Liver (tissue), 9 donors: ENCODE results near the gene SIRT1. TPM values are rescaled to one million over a fixed set of nuclear protein-coding genes. Genes with fewer than 3 reads are reported as not detected.

Experiments used
- DNase-seq: peaks from one replicate; pipeline ENCODE4 v3.0.0-alpha.2; 2017; ENCODE audit warnings: low spot score
- H3K27ac ChIP-seq, 2 donors: one replicate each; pipeline ENCODE4 v1.7.0; 2013; ENCODE audit warnings: inconsistent platforms in 2 of 2, low read length in 2 of 2, control low read depth in 1 of 2, low read depth in 1 of 2, mild to moderate bottlenecking in 1 of 2
- H3K27me3 ChIP-seq, 4 donors: one replicate each; pipeline versions ENCODE4 v1.6.1 to v1.7.0; 2013; ENCODE audit warnings: low read length in 3 of 4, inconsistent platforms in 1 of 4, mild to moderate bottlenecking in 1 of 4, moderate library complexity in 1 of 4; ENCODE audit not compliant: control insufficient read depth in 4 of 4, insufficient read depth in 4 of 4
- H3K36me3 ChIP-seq, 4 donors: one replicate each; pipeline versions ENCODE4 v1.6.1 to v1.7.0; 2013; ENCODE audit warnings: low read length in 3 of 4, mild to moderate bottlenecking in 3 of 4, low read depth in 1 of 4, moderate library complexity in 1 of 4; ENCODE audit not compliant: control insufficient read depth in 4 of 4, insufficient read depth in 3 of 4
- H3K4me1 ChIP-seq, 4 donors: one replicate each; pipeline versions ENCODE4 v1.6.1 to v1.7.0; 2013; ENCODE audit warnings: low read length in 3 of 4, mild to moderate bottlenecking in 3 of 4, moderate library complexity in 1 of 4; ENCODE audit not compliant: control insufficient read depth in 4 of 4, insufficient read depth in 4 of 4
- H3K4me3 ChIP-seq, 3 donors: one replicate each; pipeline versions ENCODE4 v1.6.1 to v1.7.0; 2013; ENCODE audit warnings: low read length in 3 of 3, control low read depth in 1 of 3, low read depth in 1 of 3, mild to moderate bottlenecking in 1 of 3
- H3K9ac ChIP-seq, 2 donors: one replicate each; pipeline ENCODE4 v1.7.0; 2013; ENCODE audit warnings: low read length in 2 of 2, mild to moderate bottlenecking in 2 of 2, moderate library complexity in 2 of 2, control low read depth in 1 of 2, low read depth in 1 of 2
- H3K9me3 ChIP-seq, 4 donors: one replicate each; pipeline versions ENCODE4 v1.6.1 to v1.7.0; 2013; ENCODE audit warnings: low read length in 3 of 4; ENCODE audit not compliant: control insufficient read depth in 4 of 4
- EGR1 ChIP-seq, 2 donors: IDR thresholded peaks; 2 replicates each; pipeline ENCODE4 v1.6.1; 2016 to 2018; ENCODE audit warnings: antibody characterized with exemption in 2 of 2, low read depth in 2 of 2
- FOXA1 ChIP-seq: IDR thresholded peaks from 2 replicates; pipeline ENCODE4 v1.6.1; 2016; ENCODE audit warnings: antibody characterized with exemption
- FOXA2 ChIP-seq: IDR thresholded peaks from 2 replicates; pipeline ENCODE4 v1.6.1; 2016; ENCODE audit warnings: antibody characterized with exemption
- GABPA ChIP-seq, 2 donors: IDR thresholded peaks in 1 of 2; conservative IDR thresholded peaks in 1 of 2; 2 replicates each; pipeline ENCODE4 v1.6.1; 2016; ENCODE audit warnings: antibody characterized with exemption in 2 of 2, mild to moderate bottlenecking in 1 of 2, moderate library complexity in 1 of 2
- HNF4A ChIP-seq, 2 donors: conservative IDR thresholded peaks; 2 replicates each; pipeline ENCODE4 v1.6.1; 2016; ENCODE audit warnings: antibody characterized with exemption in 2 of 2, mild to moderate bottlenecking in 2 of 2
- HNF4G ChIP-seq: IDR thresholded peaks from 2 replicates; pipeline ENCODE4 v1.6.1; 2016; ENCODE audit warnings: antibody characterized with exemption
- JUND ChIP-seq, 2 donors: IDR thresholded peaks; 2 replicates each; pipeline ENCODE4 v1.6.1; 2016; ENCODE audit warnings: antibody characterized with exemption in 2 of 2
- NR2F2 ChIP-seq: IDR thresholded peaks from 2 replicates; pipeline ENCODE4 v1.6.1; 2016; ENCODE audit warnings: antibody characterized with exemption
- RAD21 ChIP-seq, 2 donors: IDR thresholded peaks; 2 replicates each; pipeline ENCODE4 v1.6.1; 2016; ENCODE audit warnings: antibody characterized with exemption in 2 of 2, mild to moderate bottlenecking in 2 of 2
- RXRA ChIP-seq, 2 donors: IDR thresholded peaks; 2 replicates each; pipeline ENCODE4 v1.6.1; 2017 to 2018; ENCODE audit warnings: antibody characterized with exemption in 2 of 2, mild to moderate bottlenecking in 1 of 2
- SP1 ChIP-seq: IDR thresholded peaks from 2 replicates; pipeline ENCODE4 v1.6.1; 2018; ENCODE audit warnings: antibody characterized with exemption, mild to moderate bottlenecking
- TAF1 ChIP-seq: conservative IDR thresholded peaks from 2 replicates; pipeline ENCODE4 v1.6.1; 2016; ENCODE audit warnings: antibody characterized with exemption, mild to moderate bottlenecking
- YY1 ChIP-seq: IDR thresholded peaks from 2 replicates; pipeline ENCODE4 v1.6.1; 2016; ENCODE audit warnings: antibody characterized with exemption, mild to moderate bottlenecking
- WGBS: extraction: QIAGEN DNeasy Blood & Tissue Kit; methylation state at CpG from one replicate; pipeline ENCODE4 v1.1.7; 2013; 5-methylcytosine and 5-hydroxymethylcytosine counted together
- polyA plus RNA-seq, 2 donors: library from polyadenylated mRNA; stranded (reverse) in 1 of 2; unstranded in 1 of 2; fragments of 200-250 nt in 1 of 2; fragments of >200 nt in 1 of 2; fragmentation: Nextera tagmentation in 1 of 2; extraction: Ambion mirVana in 1 of 2; gene quantifications; one replicate each; pipeline versions ENCODE4 v1.2.1 to v1.2.3, GENCODE V29; 2013 to 2015
- total RNA-seq, 2 donors: library from RNA; depleted of rRNA; stranded (reverse); fragments of >200 nt; gene quantifications; one replicate each; pipeline ENCODE4 v1.2.3, GENCODE V29; 2014
- TF ChIP-seq, protein P1 (sequence below): IDR thresholded peaks from 2 replicates; pipeline ENCODE4 v1.6.1; 2016; ENCODE audit warnings: antibody characterized with exemption
- TF ChIP-seq, protein P2 (sequence below): IDR thresholded peaks from 2 replicates; pipeline ENCODE4 v1.6.1; 2016; ENCODE audit warnings: antibody characterized with exemption
- TF ChIP-seq, protein P3 (sequence below): fragments of 150-350 bp; IDR thresholded peaks from 2 replicates; pipeline ENCODE4 v1.5.1; 2017; ENCODE audit warnings: improper control_type of control experiment, low read depth, low read length; ENCODE audit not compliant: missing input control
- TF ChIP-seq, protein P4 (sequence below): IDR thresholded peaks from 2 replicates; pipeline ENCODE4 v1.6.1; 2016; ENCODE audit warnings: antibody characterized with exemption, mild to moderate bottlenecking
- donor health status: healthy.
- donor health status: healthy.
- donor health status: healthy.
- donor health status: healthy.
- donor health status: healthy.

Gene SIRT1
- total and polyA plus RNA-seq, 4 donors, result 3.0 to 14.8 (median 7.8) TPM

DNA sequence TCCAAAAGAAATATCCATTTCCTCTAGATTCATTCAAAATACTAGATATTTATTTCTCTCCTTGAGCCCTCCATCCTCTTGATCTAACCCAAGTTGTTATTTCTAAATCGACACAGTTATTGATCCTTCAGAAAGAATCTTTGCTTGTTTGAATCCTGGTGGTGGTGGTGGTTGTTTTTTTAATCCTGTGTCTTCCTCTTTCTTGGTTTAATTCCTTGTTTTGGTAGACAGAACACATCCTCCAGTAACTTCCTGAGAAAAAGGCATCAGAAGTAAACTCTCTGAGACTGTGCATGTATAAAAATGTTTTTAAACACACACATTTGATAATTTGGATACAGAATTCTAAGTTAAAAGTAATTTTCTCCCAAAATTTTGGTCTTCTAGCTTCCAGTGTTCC lies 49.9 kb downstream of the SIRT1 start:
- Histone ChIP-seq H3K27me3 (no peaks in the 10 kb centered on the region), H3K9me3 (no peaks in the 10 kb centered on the region), H3K4me1 (no peaks in the 10 kb centered on the region), H3K36me3 (peaks cover 7 to 33% (median 19%) of the 10 kb centered on the region in 4 donors), H3K9ac (no peak overlapping the region), H3K4me3 (no peak overlapping the region), H3K27ac (no peak overlapping the region)
- 74% methylated on average over 1 of the region's 1 CpG for WGBS
- no peak for TF ChIP-seq FOXA1
- TF ChIP-seq HNF4G, result no peak
- TF ChIP-seq, protein P1, sequence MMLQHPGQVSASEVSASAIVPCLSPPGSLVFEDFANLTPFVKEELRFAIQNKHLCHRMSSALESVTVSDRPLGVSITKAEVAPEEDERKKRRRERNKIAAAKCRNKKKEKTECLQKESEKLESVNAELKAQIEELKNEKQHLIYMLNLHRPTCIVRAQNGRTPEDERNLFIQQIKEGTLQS, result no peak
- no peak for TF ChIP-seq NR2F2
- no peak for TF ChIP-seq GABPA (IDR thresholded peaks at IDR 0.05 in 1 of 2, conservative IDR thresholded peaks at IDR 0.05 in 1 of 2)
- TF ChIP-seq HNF4A (conservative IDR thresholded peaks at IDR 0.05), result no peak
- TF ChIP-seq, protein P2, sequence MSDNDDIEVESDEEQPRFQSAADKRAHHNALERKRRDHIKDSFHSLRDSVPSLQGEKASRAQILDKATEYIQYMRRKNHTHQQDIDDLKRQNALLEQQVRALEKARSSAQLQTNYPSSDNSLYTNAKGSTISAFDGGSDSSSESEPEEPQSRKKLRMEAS, result no peak
- TF ChIP-seq FOXA2, result no peak
- TF ChIP-seq JUND (IDR thresholded peaks at IDR 0.05), result no peak
- no peak for TF ChIP-seq SP1
- no peak for TF ChIP-seq EGR1 (IDR thresholded peaks at IDR 0.05; ENCODE audit: low read depth in 2 of 2)
- TF ChIP-seq TAF1, result no peak
- DNase-seq, result no peak

DNA sequence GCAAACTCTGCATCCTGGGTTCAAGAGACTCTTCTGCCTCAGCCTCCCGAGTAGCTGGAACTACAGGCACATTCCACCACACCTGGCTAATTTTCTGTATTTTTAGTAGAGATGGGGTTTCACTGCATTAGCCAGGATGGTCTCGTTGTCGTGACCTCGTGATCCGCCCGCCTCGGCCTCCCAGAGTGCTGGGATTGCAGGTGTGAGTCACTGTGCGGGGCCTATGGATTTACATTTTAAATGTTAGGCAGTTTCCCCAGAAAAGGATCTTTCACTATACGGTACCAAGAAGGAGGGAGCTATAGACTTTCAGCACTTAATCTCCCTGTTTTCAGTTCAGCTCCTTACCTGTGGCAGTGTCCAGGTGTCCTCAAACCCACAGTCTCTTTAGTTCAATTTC lies 50.8 kb downstream of the SIRT1 start:
- H3K4me1 ChIP-seq, result no peaks in the 10 kb centered on the region
- TF ChIP-seq SP1 (no peak), EGR1 (IDR thresholded peaks at IDR 0.05; ENCODE audit: low read depth in 2 of 2) (no peak), GABPA (IDR thresholded peaks at IDR 0.05 in 1 of 2, conservative IDR thresholded peaks at IDR 0.05 in 1 of 2) (no peak), RXRA (IDR thresholded peaks at IDR 0.05) (no peak), YY1 (no peak), JUND (IDR thresholded peaks at IDR 0.05) (no peak), NR2F2 (no peak), RAD21 (IDR thresholded peaks at IDR 0.05) (no peak), FOXA1 (no peak), TAF1 (no peak), HNF4A (conservative IDR thresholded peaks at IDR 0.05) (no peak)
- TF ChIP-seq, protein P3, sequence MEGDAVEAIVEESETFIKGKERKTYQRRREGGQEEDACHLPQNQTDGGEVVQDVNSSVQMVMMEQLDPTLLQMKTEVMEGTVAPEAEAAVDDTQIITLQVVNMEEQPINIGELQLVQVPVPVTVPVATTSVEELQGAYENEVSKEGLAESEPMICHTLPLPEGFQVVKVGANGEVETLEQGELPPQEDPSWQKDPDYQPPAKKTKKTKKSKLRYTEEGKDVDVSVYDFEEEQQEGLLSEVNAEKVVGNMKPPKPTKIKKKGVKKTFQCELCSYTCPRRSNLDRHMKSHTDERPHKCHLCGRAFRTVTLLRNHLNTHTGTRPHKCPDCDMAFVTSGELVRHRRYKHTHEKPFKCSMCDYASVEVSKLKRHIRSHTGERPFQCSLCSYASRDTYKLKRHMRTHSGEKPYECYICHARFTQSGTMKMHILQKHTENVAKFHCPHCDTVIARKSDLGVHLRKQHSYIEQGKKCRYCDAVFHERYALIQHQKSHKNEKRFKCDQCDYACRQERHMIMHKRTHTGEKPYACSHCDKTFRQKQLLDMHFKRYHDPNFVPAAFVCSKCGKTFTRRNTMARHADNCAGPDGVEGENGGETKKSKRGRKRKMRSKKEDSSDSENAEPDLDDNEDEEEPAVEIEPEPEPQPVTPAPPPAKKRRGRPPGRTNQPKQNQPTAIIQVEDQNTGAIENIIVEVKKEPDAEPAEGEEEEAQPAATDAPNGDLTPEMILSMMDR, result no peak
- TF ChIP-seq, protein P4, sequence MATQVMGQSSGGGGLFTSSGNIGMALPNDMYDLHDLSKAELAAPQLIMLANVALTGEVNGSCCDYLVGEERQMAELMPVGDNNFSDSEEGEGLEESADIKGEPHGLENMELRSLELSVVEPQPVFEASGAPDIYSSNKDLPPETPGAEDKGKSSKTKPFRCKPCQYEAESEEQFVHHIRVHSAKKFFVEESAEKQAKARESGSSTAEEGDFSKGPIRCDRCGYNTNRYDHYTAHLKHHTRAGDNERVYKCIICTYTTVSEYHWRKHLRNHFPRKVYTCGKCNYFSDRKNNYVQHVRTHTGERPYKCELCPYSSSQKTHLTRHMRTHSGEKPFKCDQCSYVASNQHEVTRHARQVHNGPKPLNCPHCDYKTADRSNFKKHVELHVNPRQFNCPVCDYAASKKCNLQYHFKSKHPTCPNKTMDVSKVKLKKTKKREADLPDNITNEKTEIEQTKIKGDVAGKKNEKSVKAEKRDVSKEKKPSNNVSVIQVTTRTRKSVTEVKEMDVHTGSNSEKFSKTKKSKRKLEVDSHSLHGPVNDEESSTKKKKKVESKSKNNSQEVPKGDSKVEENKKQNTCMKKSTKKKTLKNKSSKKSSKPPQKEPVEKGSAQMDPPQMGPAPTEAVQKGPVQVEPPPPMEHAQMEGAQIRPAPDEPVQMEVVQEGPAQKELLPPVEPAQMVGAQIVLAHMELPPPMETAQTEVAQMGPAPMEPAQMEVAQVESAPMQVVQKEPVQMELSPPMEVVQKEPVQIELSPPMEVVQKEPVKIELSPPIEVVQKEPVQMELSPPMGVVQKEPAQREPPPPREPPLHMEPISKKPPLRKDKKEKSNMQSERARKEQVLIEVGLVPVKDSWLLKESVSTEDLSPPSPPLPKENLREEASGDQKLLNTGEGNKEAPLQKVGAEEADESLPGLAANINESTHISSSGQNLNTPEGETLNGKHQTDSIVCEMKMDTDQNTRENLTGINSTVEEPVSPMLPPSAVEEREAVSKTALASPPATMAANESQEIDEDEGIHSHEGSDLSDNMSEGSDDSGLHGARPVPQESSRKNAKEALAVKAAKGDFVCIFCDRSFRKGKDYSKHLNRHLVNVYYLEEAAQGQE, result no peak
- TF ChIP-seq, protein P2, result no peak
- TF ChIP-seq, protein P1, result no peak
- DNase-seq, result no peak
- H3K27ac ChIP-seq, result no peak overlapping the region
- H3K27me3 ChIP-seq, result no peaks in the 10 kb centered on the region
- WGBS, result 97% methylated on average over 9 of the region's 9 CpGs
- H3K9me3 ChIP-seq, result no peaks in the 10 kb centered on the region
- H3K36me3 ChIP-seq, result peaks cover 6 to 34% (median 20%) of the 10 kb centered on the region in 4 donors
- H3K9ac ChIP-seq, result no peak overlapping the region
- no peak overlapping the region for H3K4me3 ChIP-seq
